ENCODE results near the gene ANKH.
"Not testable (repeated sequence)": the region's sequence is repeated elsewhere in the genome, so short reads cannot be mapped to it uniquely, and the experiment has no call there.

Gene ANKH

DNA sequence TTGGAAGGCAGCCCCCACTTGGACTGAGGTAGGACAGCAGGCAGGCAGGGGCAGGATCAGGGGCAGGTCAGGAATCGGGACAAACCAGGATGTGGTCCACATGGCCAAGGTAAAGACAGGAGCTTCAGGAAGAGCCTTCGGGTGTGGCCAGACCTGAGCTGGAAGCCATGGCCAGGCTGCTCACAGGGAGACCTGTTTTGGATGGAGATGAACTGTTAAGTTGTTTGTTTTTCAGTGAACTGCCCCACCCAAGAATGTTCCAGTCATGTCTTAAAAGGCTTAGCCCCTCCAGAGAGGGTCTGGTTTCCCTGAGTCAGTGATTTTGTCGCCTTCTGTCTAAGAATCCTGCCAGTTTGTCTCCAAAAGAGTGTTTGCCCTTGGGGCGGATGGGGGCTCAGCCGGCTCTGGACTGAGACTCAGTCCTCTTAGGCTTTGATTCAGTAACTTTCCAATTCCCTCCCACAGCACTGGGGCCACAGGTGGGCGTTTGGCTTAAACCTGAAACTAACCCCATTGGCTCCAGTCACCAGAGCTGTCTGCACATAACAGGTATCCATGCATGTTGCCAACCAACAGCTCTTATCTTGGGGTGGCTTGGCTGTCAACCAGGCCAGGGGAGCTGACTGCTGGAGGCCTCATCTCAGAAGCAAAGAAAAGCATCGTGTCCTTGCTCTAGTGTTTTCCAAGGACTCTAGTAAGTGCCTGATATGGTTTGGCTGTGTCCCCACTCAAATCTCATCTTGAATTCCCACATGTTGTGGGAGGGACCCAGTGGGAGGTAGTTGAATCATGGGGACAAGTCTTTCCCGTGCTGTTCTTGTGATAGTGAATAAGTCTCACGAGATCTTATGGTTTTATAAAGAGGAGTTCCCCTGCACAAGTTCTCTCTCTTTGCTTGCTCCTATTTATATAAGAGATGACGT lies 11.3 kb upstream of the ANKH start:
- FAIRE-seq: no peak

DNA sequence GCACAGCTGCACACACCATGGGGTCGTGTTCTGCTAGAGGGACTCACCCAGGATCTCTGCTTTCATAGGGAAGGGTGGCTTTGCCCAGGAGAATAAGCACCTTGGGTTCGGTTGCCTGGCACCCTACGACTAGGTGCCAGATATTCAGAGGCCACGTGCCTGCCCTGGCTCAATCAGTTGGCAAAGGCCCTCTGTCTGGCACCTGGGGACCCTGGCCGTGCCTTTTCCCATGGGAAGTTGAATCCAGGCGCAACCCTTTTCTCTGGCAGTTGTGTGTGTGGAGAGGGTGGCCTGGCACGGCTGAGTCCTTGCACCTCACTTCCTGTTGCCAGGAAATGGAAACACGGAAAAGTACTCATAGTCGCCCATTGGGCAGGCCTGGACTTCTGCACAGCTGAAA lies 10.2 kb upstream of the ANKH start:
- no peak for FAIRE-seq

DNA sequence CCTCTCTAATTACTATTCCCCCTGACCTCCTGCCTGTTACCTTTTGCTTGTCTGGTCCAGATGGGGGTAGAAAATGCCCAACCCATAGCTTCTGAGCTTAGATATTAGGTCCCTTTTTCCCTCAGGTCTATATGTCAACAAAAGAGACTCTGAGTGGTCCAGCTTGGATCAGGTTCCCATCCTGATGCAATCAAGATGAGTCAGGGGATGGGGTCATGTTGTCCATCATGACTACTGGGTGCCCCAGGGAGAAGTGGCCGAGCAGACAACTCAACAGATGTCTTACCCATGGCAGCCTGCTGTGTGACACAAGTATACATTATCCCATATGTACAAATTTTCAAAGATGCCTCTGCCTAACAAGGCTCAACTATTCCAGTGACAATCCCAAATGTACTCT lies 9.1 kb upstream of the ANKH start:
- no peak for FAIRE-seq

DNA sequence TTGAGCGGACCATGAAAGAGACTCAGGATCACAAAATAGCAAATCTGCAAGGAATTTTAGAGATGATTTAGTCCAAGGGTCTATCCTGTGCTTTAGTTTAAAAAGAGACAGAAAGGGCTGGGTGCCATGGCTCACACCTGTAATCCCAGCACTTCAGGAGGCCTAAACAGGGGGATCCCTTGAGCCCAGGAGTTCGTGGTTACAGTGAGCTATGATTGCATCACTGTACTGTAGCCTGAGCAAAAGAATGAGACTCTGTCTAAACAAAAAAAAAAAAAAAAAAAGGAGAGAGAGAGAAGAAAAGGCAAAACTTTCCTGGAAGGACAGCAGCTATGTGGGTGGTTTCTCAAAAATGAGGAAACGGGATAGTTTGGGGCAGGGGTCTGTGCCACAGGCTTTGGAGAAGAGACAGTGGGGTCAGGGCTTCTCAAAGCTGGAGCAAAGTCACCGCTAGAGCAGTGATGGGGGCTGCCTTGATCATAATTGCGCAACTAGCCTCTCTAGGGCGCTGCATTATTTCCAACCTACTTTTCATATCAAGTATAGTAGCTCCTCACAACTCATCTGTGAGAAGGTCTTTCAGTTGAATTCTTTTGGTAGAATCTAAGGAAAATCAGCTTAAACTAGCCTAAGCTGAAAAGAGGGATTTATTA lies 8.5 kb upstream of the ANKH start:
- no peak for FAIRE-seq

DNA sequence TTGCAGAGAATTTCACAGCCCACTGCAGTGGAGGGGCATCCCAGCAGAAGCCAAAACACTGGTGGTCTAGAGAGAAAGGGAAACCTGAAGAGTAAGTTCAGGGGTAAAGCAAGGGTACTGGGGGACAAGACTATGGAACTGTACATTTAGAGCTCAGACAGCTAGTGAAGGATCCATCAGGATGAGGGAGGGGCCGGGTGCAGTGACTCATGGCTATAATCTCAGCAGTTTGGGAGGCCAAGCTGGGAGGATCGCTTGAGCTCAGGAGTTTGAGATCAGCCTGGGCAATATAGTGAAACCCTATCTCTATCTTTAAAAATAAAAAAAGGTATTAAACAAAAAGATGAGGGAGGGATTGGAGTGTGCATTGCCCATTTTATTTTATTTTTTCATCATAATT lies 7.8 kb upstream of the ANKH start:
- FAIRE-seq: no peak

DNA sequence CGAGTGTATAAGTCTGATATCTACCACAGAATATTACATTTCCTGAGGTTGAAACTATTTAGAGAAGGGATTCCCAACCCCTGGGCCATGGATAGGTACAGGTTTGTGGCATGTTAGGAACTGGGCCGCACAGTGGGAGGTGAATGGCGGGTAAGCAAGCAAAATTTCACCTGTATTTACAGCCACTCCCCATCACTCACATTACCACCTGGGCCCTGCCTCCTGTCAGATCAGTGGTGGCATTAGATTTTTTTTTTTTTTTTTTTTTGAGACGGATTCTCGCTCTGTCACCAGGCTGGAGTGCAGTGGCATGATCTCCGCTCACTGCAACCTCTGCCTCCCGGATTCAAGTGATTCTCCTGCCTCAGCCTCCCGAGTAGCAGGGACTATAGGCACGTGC lies 6.6 kb upstream of the ANKH start:
- FAIRE-seq: not testable (repeated sequence)

DNA sequence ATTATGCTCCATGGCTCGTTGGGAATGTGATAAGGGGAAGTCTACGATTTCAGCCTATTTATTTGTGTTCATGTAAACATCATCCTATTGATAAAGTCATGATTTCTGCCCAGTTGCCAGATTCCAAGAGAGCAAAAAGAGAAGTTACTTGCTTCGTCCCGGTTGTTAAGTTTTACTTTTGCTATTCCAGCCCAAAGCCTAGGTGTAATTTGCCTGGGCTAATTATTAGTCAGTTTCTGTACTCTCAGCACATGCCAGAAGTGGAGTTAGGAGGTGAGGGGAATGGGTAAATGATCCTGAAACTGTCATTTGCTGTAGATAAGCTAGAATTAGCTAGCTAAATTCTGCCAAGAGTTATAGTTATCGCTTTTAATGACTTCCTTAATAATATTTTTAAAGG lies 4.5 kb upstream of the ANKH start:
- no peak for FAIRE-seq

DNA sequence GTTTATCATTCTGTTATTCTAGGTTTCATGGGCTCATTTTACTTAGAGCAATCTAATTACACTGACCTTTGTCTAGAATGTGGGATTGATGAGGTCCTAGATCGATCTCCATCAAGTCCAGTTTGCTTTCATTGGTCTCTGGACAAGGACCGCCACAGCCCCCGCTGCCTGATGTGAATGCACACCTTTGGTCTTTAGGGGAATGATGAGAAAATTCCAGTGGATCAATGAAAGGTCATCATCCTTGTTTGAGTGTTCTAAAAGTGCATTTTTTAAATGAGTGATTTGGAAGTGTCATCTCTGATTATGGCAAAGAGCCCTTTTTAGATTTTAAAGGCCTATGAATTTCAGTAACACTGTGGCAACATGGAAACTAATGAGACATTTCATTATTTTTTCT lies 2.2 kb upstream of the ANKH start:
- no peak for FAIRE-seq

DNA sequence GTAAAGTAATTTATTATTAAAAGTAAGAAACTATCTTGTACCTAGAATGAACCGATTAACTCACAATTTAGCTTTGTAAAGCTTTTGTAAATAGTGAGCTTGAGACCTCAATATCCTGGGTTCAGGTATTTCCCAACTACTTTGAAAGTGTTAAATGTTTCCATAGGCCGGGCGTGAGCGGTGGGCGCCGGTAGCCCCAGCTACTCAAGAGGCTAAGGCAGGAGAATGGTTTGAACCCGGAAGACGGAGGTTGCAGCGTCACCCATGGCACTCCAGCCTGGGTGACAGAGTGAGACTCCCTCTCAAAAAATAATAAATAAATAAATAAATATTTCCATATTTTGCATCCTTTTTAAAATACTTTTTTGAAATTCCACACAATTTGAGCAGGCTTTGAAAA lies 1.5 kb upstream of the ANKH start:
- FAIRE-seq: no peak

DNA sequence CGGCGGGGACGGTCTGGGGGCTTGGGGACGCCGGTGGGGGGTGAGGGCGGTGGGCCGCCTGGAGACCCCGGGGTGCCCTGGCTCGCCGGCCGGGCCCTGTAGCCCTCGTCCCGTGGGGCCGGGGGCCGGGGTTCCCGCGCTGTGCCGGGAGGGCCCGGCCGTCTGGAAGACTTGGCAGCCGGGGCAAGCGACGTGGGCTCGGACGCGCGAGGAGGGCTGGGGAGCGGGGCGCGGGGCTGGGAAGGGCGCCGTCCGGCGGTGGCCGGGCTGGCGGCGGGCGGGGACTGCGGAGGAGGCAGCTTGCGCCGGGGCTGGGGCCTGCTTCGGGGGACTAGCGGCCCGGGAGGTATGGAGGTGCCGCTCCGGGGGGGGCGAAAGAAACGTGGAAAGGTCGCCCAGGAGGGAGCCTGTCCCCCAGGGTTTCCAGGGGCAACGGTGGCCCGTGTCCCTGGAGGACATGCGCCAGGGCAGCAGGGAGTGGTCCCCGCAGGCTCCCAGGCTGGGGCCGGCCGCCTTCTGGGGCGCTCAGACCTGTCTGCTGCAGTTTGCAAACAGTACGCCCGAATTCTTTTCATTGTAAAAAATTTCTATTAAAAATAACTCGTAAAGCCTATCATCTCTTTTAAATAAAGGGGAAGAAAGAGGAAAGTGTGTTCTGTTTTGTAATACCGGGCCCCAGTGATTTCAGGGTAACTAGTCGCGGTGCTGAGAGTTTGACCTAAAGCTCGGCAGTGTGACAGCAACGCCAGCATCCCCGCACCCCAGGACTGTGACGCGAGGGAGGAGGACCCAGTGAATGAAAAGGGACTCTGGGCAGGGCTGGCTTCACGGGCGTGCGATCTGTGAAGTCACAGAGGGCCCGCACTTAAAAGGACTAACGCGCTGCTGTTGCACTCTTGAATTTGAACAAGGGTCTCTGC lies 752 bp upstream of the ANKH start:
- no peak for FAIRE-seq

DNA sequence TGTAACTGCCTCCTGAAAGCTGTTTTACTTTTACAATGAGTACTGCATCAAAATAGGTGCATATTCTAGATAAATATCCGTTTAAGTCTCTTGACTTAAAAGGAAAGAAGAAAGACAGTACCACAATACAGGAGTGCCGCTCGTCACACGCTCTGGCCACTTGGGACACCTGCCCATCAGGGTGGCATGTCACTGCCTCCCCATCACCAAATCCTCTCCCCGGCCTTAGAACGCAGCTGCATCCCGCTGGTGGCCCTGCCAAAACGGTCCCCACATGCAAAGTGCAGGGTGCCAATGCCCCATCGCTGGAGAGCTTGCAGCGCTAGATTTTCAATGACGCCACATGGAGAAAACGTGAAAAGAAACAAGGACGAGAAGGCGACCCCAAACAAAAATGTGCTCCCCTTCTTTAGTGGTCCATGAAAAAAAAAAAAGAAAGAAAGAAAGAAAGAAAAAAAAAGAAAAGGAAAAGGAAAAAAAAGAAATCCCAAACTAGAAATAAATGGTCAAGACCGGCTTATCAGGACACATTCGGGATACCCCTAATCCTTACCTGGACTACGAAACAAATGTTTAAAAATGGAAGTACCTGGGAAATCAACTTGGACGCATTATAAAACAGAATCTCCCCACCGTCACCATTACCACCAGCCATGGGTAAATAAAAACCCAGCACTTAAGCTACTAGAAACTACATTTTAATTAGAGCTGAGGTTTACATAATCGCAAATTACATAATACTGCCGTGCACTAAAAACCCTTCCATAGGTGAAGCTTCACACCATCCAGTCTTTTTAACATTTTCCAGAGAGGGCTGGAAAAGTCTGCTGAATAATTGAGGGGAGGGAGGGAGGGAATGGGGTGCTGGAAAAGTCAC lies 1.0 kb downstream of the ANKH start:
- FAIRE-seq: no peak

DNA sequence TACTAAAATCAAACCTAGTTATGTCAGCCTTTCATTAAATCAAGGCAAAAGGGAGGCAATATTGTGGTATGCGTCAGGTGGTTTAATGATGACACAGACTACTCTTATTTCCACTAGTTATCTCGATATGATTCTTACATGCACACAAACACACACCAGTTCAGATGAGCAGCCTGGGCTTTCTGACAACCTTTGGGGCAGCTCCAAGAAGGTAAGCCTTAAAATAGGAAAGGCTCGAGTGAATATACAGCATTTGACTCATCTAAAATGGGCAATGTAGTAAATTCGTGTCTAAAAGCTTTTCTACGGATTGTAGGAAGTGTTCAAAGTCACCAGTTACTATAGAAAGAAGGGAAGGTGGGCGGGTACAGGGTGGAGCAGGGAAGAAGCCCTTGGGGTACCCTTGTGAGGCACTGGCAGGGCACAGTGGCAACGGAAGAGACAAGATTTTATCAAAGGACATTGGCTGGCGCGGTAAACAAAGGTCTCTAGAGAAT lies 1.9 kb downstream of the ANKH start:
- FAIRE-seq: no peak

DNA sequence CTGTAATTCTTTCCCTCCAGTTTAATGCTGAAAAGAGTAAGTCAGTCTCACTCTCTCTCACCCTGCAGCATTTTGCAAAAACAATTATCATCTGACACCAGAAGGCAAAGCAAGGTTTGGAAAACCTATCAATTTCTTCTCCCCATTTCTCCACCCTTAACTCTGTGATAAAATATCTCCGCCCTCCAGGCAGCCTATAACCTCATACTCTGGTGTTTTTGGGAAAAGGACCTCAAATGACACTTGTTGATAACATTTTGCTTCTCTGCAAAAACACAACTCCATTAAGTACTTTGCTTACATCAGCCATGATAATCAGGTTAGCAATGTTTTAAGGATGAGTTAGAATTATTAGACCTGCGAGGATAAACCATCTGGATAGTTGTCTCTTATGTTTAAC lies 2.3 kb downstream of the ANKH start:
- FAIRE-seq: no peak

DNA sequence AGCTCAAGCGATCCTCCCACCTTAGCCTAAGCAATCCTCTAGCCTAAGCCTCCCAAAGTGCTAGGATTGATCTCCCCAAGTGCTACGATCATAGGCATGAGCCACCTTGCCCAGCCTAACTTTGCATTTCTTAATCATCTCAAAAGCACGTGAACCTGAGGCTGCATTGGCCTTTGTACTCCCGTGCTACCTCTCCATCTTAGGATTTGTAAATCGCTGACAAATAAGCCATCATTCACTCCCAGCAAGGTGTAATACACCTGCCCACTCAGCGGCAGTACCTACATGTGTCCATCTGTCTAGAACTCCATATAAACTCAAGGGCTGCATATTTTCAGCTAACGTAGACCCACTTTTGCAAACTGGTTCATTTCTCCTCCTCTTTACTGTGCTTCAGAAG lies 2.8 kb downstream of the ANKH start:
- FAIRE-seq: no peak

DNA sequence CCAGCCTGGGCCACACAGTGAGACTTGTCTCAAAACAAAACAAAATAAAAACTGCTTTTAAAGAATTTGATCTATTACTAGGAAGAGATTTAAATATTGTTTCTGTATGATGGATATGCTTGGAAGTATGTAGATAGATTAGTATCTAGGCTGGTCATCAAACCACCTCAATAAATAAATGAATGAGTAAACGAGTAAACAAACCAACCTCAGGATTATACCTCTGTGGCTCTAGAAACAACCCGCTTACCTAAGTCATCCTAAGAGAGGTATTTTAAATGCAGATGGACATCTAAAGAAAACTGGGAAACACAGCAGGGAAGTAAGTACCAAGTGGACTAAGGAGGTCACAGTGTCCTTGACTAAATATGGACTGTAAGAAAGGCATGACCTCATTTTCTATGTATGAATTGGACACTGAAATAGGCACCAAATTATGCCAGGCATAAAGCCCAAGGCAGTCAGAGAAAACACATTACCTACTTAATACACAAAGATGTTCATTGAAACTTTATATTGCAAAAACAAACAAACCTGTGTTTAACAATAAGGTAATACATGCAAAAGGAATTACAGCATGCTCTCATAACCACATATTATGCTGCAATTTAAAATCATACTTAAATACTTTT lies 7.3 kb downstream of the ANKH start:
- no peak for FAIRE-seq

DNA sequence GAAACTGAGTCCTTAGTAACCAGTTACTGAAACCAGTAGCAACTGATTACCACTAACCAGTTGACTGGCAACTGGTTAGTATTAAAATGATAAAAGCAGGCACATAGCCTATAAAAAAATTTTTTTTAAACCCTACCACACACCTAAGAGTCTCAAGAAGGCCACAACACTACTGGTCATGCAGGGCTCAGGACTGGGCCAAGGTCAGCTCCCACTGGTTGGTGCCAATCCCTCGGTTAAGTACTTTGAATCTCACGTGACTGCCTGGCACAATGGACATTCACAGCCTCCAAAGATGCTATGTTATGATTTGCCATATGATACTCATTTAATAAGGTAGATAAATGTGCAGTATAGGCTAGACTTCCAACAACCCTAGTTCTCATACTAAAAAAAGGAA lies 8.5 kb downstream of the ANKH start:
- no peak for FAIRE-seq

DNA sequence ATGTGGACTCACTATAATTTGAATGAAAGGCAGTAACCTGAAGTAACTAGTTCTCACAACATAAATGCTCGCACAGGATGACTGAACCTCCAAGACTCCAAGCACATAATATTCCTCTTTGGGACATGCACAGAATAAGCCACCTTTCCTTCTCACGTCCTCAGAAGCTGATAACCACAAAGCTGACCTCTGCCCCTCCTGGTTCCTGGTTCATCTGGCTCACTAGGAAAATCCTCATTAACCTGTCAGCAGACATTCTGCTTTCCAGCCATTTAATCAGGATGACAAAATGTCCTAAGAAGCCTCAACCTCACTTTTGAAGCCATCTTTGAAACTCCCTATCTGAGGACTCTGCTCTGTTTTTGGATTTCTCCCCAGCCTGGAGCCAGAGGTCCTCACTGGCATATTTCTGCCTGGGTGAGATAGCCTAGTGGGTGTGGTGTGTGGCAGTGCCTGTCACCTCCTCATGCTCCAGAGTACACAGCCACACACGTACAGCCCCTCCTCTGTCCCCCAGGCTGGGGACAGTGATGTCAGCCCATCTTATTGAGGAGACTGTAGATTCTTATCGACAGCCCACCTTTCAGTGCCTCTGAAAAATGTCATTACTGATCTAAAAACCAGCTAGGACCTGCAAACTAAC lies 10.3 kb downstream of the ANKH start:
- no peak for FAIRE-seq

DNA sequence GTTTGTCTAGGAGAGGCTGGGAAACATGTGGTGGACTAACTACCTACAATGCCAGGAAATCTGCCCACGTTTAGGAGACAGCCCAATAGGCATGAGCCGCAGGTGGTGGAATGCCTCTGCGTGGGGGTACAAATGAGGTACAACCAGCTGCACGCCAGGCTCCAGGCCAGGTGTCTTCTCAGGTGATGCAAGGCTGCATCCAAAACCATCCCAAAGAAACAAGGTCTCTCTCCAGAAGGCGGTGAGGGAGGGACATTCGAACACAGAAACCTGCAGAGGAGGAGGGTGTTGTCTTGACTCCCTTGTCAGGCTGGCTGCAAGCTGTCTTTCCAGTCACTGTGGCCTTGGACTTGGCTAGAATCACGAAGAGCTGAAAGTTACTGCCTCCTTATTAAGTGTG lies 11.6 kb downstream of the ANKH start:
- no peak for FAIRE-seq

DNA sequence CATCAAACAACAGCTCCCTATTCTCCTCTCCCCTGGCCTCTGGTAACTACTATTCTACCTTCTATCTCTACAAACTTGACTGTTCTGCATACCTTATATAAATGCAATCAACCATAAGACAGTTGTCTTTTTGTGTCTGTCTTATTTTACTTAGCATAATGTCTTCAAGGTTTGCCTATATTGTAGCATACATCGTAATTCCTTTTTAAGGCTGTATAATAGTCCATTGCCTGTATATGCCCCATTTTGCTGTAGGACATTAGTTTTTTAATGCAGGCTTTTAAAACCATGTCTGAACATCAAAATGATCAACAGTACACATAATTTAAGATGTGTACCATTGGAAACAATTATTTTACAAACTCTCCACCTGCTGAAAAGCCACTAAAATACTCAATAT lies 12.4 kb downstream of the ANKH start:
- no peak for FAIRE-seq

DNA sequence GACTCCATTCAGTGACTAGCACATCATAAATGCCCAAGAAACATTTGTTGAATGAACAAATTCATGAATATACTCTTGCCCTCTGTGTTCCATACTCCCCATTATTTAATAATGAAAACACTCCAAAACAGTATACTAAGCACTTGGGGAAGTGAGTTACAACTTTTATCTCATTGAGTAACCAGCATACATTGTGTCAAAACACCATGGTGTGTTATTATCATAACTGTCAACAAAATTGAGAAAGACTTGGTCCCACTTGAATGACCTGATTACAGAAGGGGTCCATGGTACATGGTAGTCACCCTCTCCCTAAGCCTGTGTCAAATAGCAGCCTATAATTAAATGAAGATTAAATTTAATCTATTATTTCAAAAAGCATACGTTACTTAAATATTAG lies 16.2 kb downstream of the ANKH start:
- FAIRE-seq: no peak

DNA sequence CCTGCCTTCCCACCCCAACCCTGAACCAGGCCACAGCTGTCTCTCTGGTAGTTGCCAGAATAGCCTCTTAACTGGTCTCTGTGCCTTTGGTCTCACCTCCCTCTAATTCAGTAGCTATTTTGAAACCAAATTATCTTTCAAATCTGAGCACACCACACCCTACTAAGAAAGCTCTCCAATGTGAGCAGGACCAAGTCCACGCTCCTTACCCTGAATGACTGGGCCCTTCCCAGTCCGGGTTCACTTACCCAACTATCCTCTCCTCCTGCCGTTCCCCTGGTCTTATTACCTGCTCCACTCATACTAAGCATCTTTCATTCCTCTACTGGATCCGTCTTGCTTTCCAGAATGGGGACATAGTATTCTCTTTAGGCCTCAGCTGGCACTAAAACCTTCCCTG lies 16.8 kb downstream of the ANKH start:
- no peak for FAIRE-seq
